Fibroblast of pulmonary artery (primary cell): Measurements from ENCODE around the gene ARID3A.

Experiments used
- DNase-seq: peaks from one replicate; pipeline ENCODE4 v3.0.0-alpha.2; 2010; ENCODE audit warnings: low read depth
- H3K4me3 ChIP-seq: replicated peaks from 2 replicates; pipeline ENCODE4 v1.5.1; 2011; ENCODE audit warnings: low read depth, mild to moderate bottlenecking, control low read depth, low read length, moderate library complexity
- TF ChIP-seq, protein P1 (sequence below): IDR thresholded peaks from 2 replicates; pipeline ENCODE4 v1.5.1; 2011; ENCODE audit warnings: mild to moderate bottlenecking, control low read depth, low read length, inconsistent platforms; ENCODE audit errors: missing control alignments

The ARID3A gene

GRCh38 chr19:925087-925525 is 729 bp upstream of the ARID3A start:
- H3K4me3 ChIP-seq = peak overlapping the region; percentile 79
- DNase-seq = no peak
- TF ChIP-seq, protein P1, sequence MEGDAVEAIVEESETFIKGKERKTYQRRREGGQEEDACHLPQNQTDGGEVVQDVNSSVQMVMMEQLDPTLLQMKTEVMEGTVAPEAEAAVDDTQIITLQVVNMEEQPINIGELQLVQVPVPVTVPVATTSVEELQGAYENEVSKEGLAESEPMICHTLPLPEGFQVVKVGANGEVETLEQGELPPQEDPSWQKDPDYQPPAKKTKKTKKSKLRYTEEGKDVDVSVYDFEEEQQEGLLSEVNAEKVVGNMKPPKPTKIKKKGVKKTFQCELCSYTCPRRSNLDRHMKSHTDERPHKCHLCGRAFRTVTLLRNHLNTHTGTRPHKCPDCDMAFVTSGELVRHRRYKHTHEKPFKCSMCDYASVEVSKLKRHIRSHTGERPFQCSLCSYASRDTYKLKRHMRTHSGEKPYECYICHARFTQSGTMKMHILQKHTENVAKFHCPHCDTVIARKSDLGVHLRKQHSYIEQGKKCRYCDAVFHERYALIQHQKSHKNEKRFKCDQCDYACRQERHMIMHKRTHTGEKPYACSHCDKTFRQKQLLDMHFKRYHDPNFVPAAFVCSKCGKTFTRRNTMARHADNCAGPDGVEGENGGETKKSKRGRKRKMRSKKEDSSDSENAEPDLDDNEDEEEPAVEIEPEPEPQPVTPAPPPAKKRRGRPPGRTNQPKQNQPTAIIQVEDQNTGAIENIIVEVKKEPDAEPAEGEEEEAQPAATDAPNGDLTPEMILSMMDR = no peak

- TF ChIP-seq, protein P1 = no peak
- peak overlapping the region; percentile 79 for H3K4me3 ChIP-seq
- no peak for DNase-seq
Measured at GRCh38 chr19:926323-926588, 421 bp downstream of the ARID3A start.

- peak; percentile 60 for DNase-seq
- TF ChIP-seq, protein P1 = no peak
- peak overlapping the region; percentile 79 for H3K4me3 ChIP-seq
Measured at GRCh38 chr19:926589-927350, 935 bp downstream of the ARID3A start.

DNA sequence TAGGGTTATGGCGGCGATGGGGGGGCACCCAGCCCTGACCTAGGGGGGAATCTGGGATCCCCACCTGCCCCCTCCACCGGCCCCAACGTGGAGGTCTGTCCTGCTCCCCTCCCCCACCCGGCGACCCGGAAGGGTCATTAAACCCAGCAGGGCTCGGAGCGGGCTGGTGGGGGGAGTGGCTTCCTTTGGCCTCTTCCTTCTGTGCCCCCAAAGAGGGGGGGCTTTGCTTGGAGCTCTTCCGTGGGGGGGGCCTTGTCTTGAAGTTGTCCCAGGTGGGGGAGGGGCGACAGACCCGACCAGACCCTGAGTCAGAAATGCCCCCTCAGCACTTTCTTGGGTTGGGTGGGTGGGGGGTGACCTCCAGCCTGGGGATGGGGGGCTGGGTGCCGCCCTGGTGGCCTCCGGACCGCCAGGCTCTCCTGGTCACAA is 1.5 kb downstream of the ARID3A start:
- H3K4me3 ChIP-seq = peak overlapping the region; percentile 79
- no peak for DNase-seq
- TF ChIP-seq, protein P1 = no peak

GRCh38 chr19:927780-928401 is 2.1 kb downstream of the ARID3A start:
- TF ChIP-seq, protein P1 = no peak
- H3K4me3 ChIP-seq = peak overlapping the region; percentile 79
- DNase-seq = no peak

GRCh38 chr19:928471-929202 is 2.8 kb downstream of the ARID3A start:
- TF ChIP-seq, protein P1 = no peak
- H3K4me3 ChIP-seq = no peak overlapping the region
- DNase-seq = peak; percentile 25
